GM12891 (cell line): ENCODE data around the gene CNPY1.

ENCODE experiments used
- POLR2A ChIP-seq: IDR thresholded peaks from 2 replicates; pipeline ENCODE4 v1.6.1; 2011; ENCODE audit warnings: low read depth, low read length, control low read depth
- SPI1 ChIP-seq: IDR thresholded peaks from 2 replicates; pipeline ENCODE4 v1.6.1; 2011; ENCODE audit warnings: low read depth, low read length, control low read depth
- TAF1 ChIP-seq: IDR thresholded peaks from 2 replicates; pipeline ENCODE4 v1.6.1; 2011; ENCODE audit warnings: low read depth, low read length, control low read depth

DNA sequence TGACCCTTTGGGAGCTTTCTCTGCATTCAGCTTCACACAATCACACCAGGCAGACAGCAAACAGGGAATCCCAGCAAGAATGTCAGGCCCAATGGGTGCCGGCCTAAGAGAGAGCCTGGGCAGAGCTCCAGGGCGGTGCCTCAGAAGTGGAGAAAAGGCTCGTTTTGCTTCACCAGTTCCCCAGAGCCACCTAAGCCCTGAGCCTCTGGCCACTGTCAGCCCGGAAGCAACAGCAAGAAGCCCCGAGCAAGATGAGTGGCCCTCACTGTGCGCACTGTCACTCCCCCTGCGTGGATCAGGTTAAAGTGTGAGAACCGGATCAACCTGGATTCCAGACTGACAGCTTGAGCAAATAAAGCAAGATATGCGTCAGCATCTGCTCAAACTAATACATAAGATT, 14.7 kb downstream of the CNPY1 start:
- TF ChIP-seq TAF1 (no peak), POLR2A (no peak), SPI1 (no peak)
